Measurements from ENCODE around the gene EPHB2. TPM values are rescaled to one million over a fixed set of nuclear protein-coding genes. Genes with fewer than 3 reads are reported as not detected.

Gene EPHB2
- total and polyA plus RNA-seq, 2 donors (not counting 1 experiment from before 2014, with no cell fraction given) = 0.07 to 0.39 TPM

DNA sequence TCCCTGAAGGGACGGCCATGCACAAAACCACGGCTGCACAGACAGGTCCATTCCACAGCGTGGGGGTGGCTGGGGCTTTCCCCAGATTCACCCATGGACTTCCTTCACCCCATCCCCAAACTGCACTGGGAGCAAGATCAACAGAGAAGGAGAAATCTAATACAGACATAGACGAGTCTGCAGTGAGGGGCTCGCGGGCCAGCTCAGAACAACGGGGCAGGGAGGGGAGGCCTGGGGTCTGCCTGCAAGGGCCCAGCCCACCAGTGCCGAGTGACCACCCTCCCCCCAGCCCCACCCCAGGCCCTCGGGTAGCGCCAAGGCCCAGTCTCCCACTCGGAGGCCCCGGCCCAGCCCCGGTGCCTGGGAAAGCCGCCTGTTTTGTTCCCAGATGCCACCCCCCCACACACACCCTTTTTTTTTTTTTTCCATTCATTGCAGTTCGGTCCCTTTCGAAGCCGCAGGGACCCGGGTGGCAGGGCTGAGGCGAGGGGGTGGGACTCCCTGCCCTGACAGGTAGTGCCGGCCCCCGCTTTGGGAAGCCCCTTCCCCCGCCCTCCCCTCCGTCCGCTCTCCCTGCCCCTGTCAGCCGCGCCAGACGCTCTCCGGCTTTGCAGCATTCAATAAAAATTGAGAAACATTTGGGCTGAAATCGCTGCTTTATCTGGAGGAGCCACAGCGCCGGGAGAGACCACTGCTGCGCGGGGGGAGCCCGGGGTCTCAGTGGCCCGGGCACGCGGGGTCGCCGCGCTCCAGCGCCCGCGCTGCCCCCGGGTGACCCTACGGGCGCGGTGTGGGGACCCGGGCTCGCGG lies 543 bp upstream of the EPHB2 start:
- Histone ChIP-seq H3K36me3 (replicated peaks in 1 of 2; ENCODE audit: control extremely low read depth in 1 of 2, control insufficient read depth in 1 of 2, extremely low read depth in 1 of 2, insufficient read depth in 2 of 2, low read length in 1 of 2) (no peaks in the 10 kb centered on the region), H3K79me2 (ENCODE audit: control insufficient read depth, insufficient read depth, low read length) (no peaks in the 10 kb centered on the region), H2AFZ (ENCODE audit: insufficient read depth, low read depth, low read length, poor library complexity, severe bottlenecking) (no peak overlapping the region), H3K27me3 (replicated peaks in 1 of 4; ENCODE audit: control extremely low read depth in 1 of 4, control insufficient read depth in 3 of 4, insufficient read depth in 4 of 4, low read length in 3 of 4) (peaks cover 0 to 48% (median 12%) of the 10 kb centered on the region in 4 experiments), H3K27ac (ENCODE audit: low read length in 2 of 2) (no peak overlapping the region), H3K9ac (ENCODE audit: low read length) (no peak overlapping the region), H3K4me3 (ENCODE audit: control extremely low read depth in 1 of 5, extremely low read depth in 1 of 5, insufficient read depth in 1 of 5, low read depth in 2 of 5, low read length in 4 of 5) (peak overlapping the region in 1 of 5 experiments; percentile 25), H3K9me3 (ENCODE audit: control extremely low read depth in 1 of 3, control insufficient read depth in 2 of 3, insufficient read depth in 1 of 3, low read length in 2 of 3) (no peaks in the 10 kb centered on the region), H4K20me1 (ENCODE audit: control insufficient read depth, insufficient read depth, low read length, poor library complexity, severe bottlenecking) (no peaks in the 10 kb centered on the region), H3K4me2 (replicated peaks; ENCODE audit: low read depth, low read length, poor library complexity, severe bottlenecking) (peak overlapping the region; percentile 65), H3K4me1 (ENCODE audit: control insufficient read depth in 2 of 2, insufficient read depth in 2 of 2, low read length in 2 of 2) (peaks cover 11 to 16% of the 10 kb centered on the region in 2 donors)
- Mint-ChIP-seq H3K27me3 (peaks cover 66% of the 10 kb centered on the region), H3K27ac (no peak overlapping the region), H3K9me3 (ENCODE audit: insufficient read depth) (no peaks in the 10 kb centered on the region), H3K4me3 (peak overlapping the region; percentile 80), H3K4me1 (peaks cover 16% of the 10 kb centered on the region)
- intact Hi-C loops (cut with micrococcal nuclease) = loop anchor here (10.0 kb wide), 1 partner anchor 475 kb away; no protein-coding TSS in a partner anchor
- ATAC-seq (ENCODE audit: low read depth) (peak; percentile 28), DNase-seq (peak; percentile 41)
- WGBS (ENCODE audit: insufficient coverage) = 4% methylated on average over 46 of the region's 50 CpGs
- TF ChIP-seq EZH2 (IDR thresholded peaks at IDR 0.05; ENCODE audit: borderline replicate concordance, insufficient read depth, low read depth, low read length, poor library complexity, severe bottlenecking) (no peak), CTCF (IDR thresholded peaks at IDR 0.05) (no peak)
- ChIA-PET POLR2A (no interaction called here), CTCF (no interaction called here)

DNA sequence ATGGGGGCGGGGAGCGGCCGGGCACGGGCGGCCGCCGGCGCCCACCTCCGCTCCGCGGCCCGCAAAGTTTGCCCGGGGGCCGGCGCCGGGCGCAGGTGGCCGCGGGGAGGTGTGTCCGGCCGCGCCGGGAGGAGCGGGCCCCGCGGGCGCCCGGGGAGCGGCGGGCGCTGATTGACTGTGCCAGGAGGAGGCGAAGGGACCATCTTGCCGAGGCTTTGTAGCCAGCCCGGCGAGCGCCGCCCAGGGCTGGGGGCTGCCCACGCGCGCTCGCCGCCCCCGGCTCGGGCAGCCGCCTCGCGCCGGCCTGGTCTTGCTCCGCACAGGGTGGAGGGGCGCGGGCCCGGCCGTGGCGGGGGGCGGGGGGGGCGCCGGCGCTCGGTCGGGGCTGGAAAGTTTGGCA lies 432 bp downstream of the EPHB2 start:
- Mint-ChIP-seq H3K9me3 (ENCODE audit: insufficient read depth) (no peaks in the 10 kb centered on the region), H3K4me3 (no peak overlapping the region), H3K27ac (no peak overlapping the region), H3K27me3 (peaks cover 69% of the 10 kb centered on the region), H3K4me1 (peaks cover 16% of the 10 kb centered on the region)
- Histone ChIP-seq H3K36me3 (replicated peaks in 1 of 2; ENCODE audit: control extremely low read depth in 1 of 2, control insufficient read depth in 1 of 2, extremely low read depth in 1 of 2, insufficient read depth in 2 of 2, low read length in 1 of 2) (no peaks in the 10 kb centered on the region), H3K9me3 (ENCODE audit: control extremely low read depth in 1 of 3, control insufficient read depth in 2 of 3, insufficient read depth in 1 of 3, low read length in 2 of 3) (no peaks in the 10 kb centered on the region), H4K20me1 (ENCODE audit: control insufficient read depth, insufficient read depth, low read length, poor library complexity, severe bottlenecking) (no peaks in the 10 kb centered on the region), H3K4me1 (ENCODE audit: control insufficient read depth in 2 of 2, insufficient read depth in 2 of 2, low read length in 2 of 2) (peaks cover 11 to 16% of the 10 kb centered on the region in 2 donors), H3K4me2 (replicated peaks; ENCODE audit: low read depth, low read length, poor library complexity, severe bottlenecking) (peak overlapping the region; percentile 51), H3K9ac (ENCODE audit: low read length) (no peak overlapping the region), H3K4me3 (ENCODE audit: control extremely low read depth in 1 of 5, extremely low read depth in 1 of 5, insufficient read depth in 1 of 5, low read depth in 2 of 5, low read length in 4 of 5) (no peak overlapping the region), H3K27ac (ENCODE audit: low read length in 2 of 2) (no peak overlapping the region), H3K79me2 (ENCODE audit: control insufficient read depth, insufficient read depth, low read length) (no peaks in the 10 kb centered on the region), H2AFZ (ENCODE audit: insufficient read depth, low read depth, low read length, poor library complexity, severe bottlenecking) (no peak overlapping the region), H3K27me3 (replicated peaks in 1 of 4; ENCODE audit: control extremely low read depth in 1 of 4, control insufficient read depth in 3 of 4, insufficient read depth in 4 of 4, low read length in 3 of 4) (peaks cover 0 to 48% (median 12%) of the 10 kb centered on the region in 4 experiments)
- intact Hi-C loops (cut with micrococcal nuclease) = no loop called here
- TF ChIP-seq CTCF (IDR thresholded peaks at IDR 0.05) (no peak), EZH2 (IDR thresholded peaks at IDR 0.05; ENCODE audit: borderline replicate concordance, insufficient read depth, low read depth, low read length, poor library complexity, severe bottlenecking) (no peak)
- ATAC-seq (ENCODE audit: low read depth) (no peak), DNase-seq (no peak)
- CTCF ChIA-PET = no interaction called here
- 2% methylated on average over 60 of the region's 60 CpGs for WGBS (ENCODE audit: insufficient coverage)
- POLR2A ChIA-PET = no interaction called here

Measured in B cell (primary cell).